Naive thymus-derived CD4-positive, alpha-beta T cell (primary cell): ENCODE results near the gene DDX56. TPM values are rescaled to one million over a fixed set of nuclear protein-coding genes. Genes with fewer than 3 reads are reported as not detected.

Experiments used
- ATAC-seq: fragments of 150-1000 bp; cut with Tn5 transposase; 2 replicates; pipeline ENCODE4 v1.10.0; 2021; ENCODE audit warnings: mild to moderate bottlenecking, moderate library complexity
- CTCF ChIA-PET: fragments of 350-600 bp; sonication (Branson Sonifier 250); formaldehyde crosslinking; loops from one replicate; lab custom pipeline; 2021; ENCODE audit warnings: antibody characterized with exemption; lab: Charles Lee
- POLR2A ChIA-PET: fragments of 350-600 bp; sonication (Branson Sonifier 250); formaldehyde crosslinking; loops from one replicate; lab custom pipeline; 2021; ENCODE audit warnings: antibody characterized with exemption, inconsistent platforms; lab: Charles Lee
- DNase-seq, 9 donors: peaks; one replicate each; pipeline versions ENCODE4 v3.0.0 to v3.0.0-alpha.2; 2020 to 2022; ENCODE audit warnings: mixed read lengths in 1 of 9
- H3K27ac ChIP-seq: one replicate; pipeline ENCODE4 v1.7.0; 2013; ENCODE audit warnings: mild to moderate bottlenecking, low read depth, low read length, moderate library complexity
- H3K27me3 ChIP-seq, 2 donors: one replicate each; pipeline ENCODE4 v1.7.0; 2013; ENCODE audit warnings: low read length in 2 of 2, mild to moderate bottlenecking in 2 of 2, moderate library complexity in 2 of 2; ENCODE audit not compliant: control insufficient read depth in 2 of 2, insufficient read depth in 2 of 2
- H3K36me3 ChIP-seq, 3 experiments: 1 replicate in 2 of 3; 2 replicates in 1 of 3; pipeline ENCODE4 v1.7.0; 2013; ENCODE audit warnings: low read length in 3 of 3, mild to moderate bottlenecking in 3 of 3, moderate library complexity in 1 of 3; ENCODE audit not compliant: insufficient read depth in 3 of 3, control insufficient read depth in 2 of 3
- H3K4me1 ChIP-seq, 2 donors: one replicate each; pipeline ENCODE4 v1.7.0; 2013; ENCODE audit warnings: low read length in 2 of 2, mild to moderate bottlenecking in 2 of 2, moderate library complexity in 1 of 2; ENCODE audit not compliant: control insufficient read depth in 2 of 2, insufficient read depth in 2 of 2
- H3K4me3 ChIP-seq: 2 replicates; pipeline ENCODE4 v1.7.0; 2013; ENCODE audit warnings: mild to moderate bottlenecking, low read length
- H3K9me3 ChIP-seq, 3 experiments: 1 replicate in 2 of 3; 2 replicates in 1 of 3; pipeline ENCODE4 v1.7.0; 2013; ENCODE audit warnings: low read length in 3 of 3; ENCODE audit not compliant: control insufficient read depth in 2 of 3
- H3K27ac Mint-ChIP-seq, 9 donors: one replicate each; pipeline ENCODE4 v1.8.0; 2020 to 2022; ENCODE audit warnings: mixed read lengths in 9 of 9, mild to moderate bottlenecking in 8 of 9, moderate library complexity in 5 of 9, inconsistent platforms in 2 of 9
- H3K27me3 Mint-ChIP-seq, 5 donors: one replicate each; pipeline ENCODE4 v1.8.0; 2021 to 2022; ENCODE audit warnings: mixed read lengths in 5 of 5, mild to moderate bottlenecking in 1 of 5
- H3K36me3 Mint-ChIP-seq, 5 donors: one replicate each; pipeline ENCODE4 v1.8.0; 2020 to 2022; ENCODE audit warnings: mixed read lengths in 5 of 5, mild to moderate bottlenecking in 3 of 5, inconsistent platforms in 1 of 5
- H3K4me1 Mint-ChIP-seq, 7 donors: one replicate each; pipeline ENCODE4 v1.8.0; 2020 to 2022; ENCODE audit warnings: mixed read lengths in 7 of 7, mild to moderate bottlenecking in 3 of 7, inconsistent platforms in 1 of 7
- H3K4me3 Mint-ChIP-seq, 10 donors: one replicate each; pipeline ENCODE4 v1.8.0; 2020 to 2022; ENCODE audit warnings: mild to moderate bottlenecking in 10 of 10, mixed read lengths in 10 of 10, moderate library complexity in 6 of 10, inconsistent platforms in 2 of 10
- H3K9me3 Mint-ChIP-seq, 11 donors: one replicate each; pipeline ENCODE4 v1.8.0; 2020 to 2022; ENCODE audit warnings: mixed read lengths in 11 of 11, mild to moderate bottlenecking in 4 of 11, inconsistent platforms in 1 of 11, moderate library complexity in 1 of 11
- intact Hi-C, 2 donors: fragments of 100-400 bp; cut with micrococcal nuclease; formaldehyde crosslinking; loops; one replicate each; pipeline ENCODE4 v1.15.1; 2023
- polyA plus RNA-seq, 2 donors: library from polyadenylated mRNA; unstranded; fragments of 300-500 nt; fragmentation: Illumina TruSeq; gene quantifications; one replicate each; pipeline ENCODE4 v1.2.3, GENCODE V29; 2021
- total RNA-seq, 6 experiments: library from RNA in 5 of 6; stranded (reverse) in 5 of 6; gene quantifications; 1 replicate in 5 of 6; 2 replicates in 1 of 6; pipeline ENCODE4 v1.2.3 and lab custom pipeline; 2021 to 2026

Gene DDX56
- total and polyA plus RNA-seq, 7 experiments from 2014 or later, result 43.6 to 124 (median 94.7) TPM

DNA sequence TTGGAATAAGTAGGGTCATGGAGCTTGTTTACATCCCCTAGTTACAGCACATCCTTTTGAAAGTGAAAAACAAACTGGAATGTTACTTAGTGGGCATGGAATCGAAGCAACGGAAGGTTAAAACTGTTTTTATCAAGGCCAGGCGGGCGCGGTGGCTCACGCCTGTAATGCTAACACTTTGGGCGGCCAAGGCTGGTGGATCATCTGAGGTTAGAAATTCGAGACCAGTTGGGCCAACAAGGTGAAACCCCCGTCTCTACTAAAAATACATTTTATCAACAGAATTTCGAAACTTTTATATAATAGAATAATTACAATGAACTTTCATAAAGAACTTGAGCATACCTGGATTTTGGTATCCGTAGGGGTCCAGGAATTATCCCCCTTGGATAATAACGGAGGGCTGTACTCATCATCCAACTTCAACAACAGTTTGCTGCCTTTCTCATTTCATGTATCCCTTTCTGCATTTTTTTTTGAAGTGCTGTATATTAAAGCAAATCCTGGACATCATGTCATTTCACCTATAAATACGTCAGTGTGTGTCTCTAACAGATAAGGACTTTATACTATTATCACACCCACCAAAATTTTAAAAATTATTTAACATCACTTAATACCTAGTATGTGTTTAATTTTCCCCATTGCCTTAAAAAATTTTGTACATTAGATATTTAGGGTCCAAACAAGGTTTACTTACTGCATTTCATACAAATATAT, 9.6 kb upstream of the DDX56 start:
- Mint-ChIP-seq H3K36me3 (peaks cover 5 to 18% (median 13%) of the 10 kb centered on the region in 5 donors), H3K27ac (peak overlapping the region; percentile 95 to 99 (median 98)), H3K27me3 (peaks cover 0 to 12% (median 0%) of the 10 kb centered on the region in 5 donors), H3K9me3 (peaks cover 0 to 4% (median 0%) of the 10 kb centered on the region in 11 donors), H3K4me1 (peaks cover 13 to 51% (median 39%) of the 10 kb centered on the region in 7 donors), H3K4me3 (peak overlapping the region; percentile 86 to 97 (median 92))
- Histone ChIP-seq H3K4me1 (peaks cover 14 to 21% of the 10 kb centered on the region in 2 donors), H3K4me3 (no peak overlapping the region), H3K27ac (peak overlapping the region; percentile 90), H3K36me3 (peaks cover 3 to 19% (median 18%) of the 10 kb centered on the region in 3 experiments), H3K27me3 (no peaks in the 10 kb centered on the region), H3K9me3 (no peaks in the 10 kb centered on the region)
- no peak for ATAC-seq
- no peak for DNase-seq
- CTCF ChIA-PET, result interaction anchor here (0.6 to 0.8 kb wide), 2 partner anchors 19 to 22 kb away, joined by 3 read pairs; no protein-coding TSS in a partner anchor
- POLR2A ChIA-PET, result interaction anchor here (0.7 to 4.7 kb wide), 13 partner anchors 8 to 330 kb away, joined by 3 to 53 read pairs (median 12); partner anchors contain the start of genes DDX56, H2AZ2, NUDCD3 and OGDH
- intact Hi-C loops, result loop anchor here (2.0 to 5.0 kb wide), 7 partner anchors 167 to 553 kb away; partner anchors contain the start of genes MYO1G (in 2 of the 2), POLD2 (in 1 of the 2) and YKT6 (in 1 of the 2)

DNA sequence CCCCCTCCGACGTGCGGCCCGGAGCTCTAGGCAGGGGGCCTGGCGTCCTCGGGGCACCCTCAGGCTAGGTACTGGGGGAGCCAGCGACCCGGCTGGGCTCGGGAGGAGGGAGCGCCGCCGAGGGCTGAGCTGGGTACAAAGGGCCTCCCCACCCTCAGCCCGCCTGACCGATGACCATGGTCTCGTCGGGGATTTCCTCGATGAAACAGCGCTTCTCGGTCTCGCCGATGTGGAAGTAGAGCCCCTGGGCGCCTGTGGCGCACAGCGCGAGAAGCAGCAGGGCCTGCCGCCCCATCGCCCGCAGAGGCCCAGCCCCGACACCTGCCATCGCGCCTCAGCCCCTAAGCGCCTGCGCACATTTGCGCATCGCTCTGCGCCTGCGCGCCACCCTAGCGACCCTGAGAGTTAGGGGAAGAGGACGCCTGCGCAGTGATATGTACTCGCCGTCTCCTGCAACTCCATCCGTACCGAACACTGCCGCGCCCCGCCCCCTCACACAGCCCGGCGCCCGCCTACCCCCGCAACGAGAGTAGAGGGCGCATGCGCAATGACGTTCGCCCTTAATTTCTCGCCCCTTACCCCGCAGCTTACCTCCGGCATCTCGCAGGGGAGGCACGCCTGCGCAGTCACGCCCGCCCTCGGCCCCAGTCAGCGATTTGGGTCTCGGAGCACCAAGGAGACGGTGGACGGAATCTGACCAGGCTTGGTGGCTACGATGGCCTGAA, 8.3 kb upstream of the DDX56 start, which contains the start of gene TMED4:
Gene TMED4 (minus strand): TSS at position 353 of the 725 bp plus-strand sequence. CDS start 25 bp downstream, at position 328.
- ATAC-seq, result peak; percentile 96
- peaks cover 0 to 12% (median 0%) of the 10 kb centered on the region in 5 donors for H3K27me3 Mint-ChIP-seq

DNA sequence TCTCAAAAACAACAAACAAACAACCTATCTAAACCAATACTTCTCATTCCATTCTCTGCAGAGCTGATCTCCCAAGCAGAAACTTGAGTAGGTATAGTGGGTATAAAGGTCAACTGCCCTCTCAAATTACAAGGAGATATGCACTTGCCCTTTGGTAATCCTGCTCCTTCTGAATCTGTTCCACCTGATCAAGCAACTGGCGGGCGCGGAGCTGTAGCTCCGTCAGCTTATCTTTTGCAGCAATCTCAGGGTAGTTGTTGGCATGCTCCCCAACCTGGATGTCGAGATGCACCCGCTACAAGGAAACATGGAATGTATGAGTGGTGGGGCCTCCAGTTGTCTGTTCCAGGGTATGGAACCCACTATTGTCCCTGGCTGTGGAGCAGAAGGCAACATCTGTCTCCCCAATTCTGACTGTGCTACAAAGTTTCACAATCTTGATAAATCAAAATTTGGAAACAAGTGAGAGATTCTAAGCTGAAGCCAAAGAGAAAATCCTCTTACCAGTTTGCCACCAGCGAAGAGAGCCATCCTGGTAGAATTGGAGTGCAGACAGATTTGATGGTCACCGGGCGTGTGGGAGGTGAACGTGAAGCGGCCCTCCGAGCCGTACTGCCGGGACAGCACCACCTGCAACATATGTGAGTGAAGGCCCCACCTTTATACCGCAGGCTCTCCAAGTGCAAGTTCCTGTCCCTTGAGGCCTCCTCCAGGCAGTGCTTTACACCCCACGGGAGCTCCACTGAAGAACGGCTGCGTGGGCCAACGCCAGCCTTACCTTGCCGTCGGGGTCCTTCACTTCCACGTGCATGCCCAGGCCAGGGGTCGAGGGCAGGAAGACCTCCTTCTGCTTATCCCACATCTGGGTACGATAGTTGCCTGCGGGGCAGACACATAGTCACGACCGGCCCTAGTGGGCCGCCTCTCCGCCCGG, 7.5 kb upstream of the DDX56 start:
- peak overlapping the region; percentile 95 for H3K4me3 ChIP-seq
- Mint-ChIP-seq H3K9me3 (peaks cover 0 to 4% (median 0%) of the 10 kb centered on the region in 11 donors), H3K4me3 (peak overlapping the region; percentile 86 to 97 (median 92)), H3K36me3 (peaks cover 5 to 19% (median 14%) of the 10 kb centered on the region in 5 donors), H3K4me1 (peaks cover 13 to 44% (median 39%) of the 10 kb centered on the region in 7 donors), H3K27ac (peak overlapping the region; percentile 95 to 99 (median 98)), H3K27me3 (peaks cover 0 to 12% (median 0%) of the 10 kb centered on the region in 5 donors)
- peak overlapping the region; percentile 90 for H3K27ac ChIP-seq
- no peaks in the 10 kb centered on the region for H3K9me3 ChIP-seq
- ChIA-PET POLR2A (interaction anchor here (0.8 to 4.7 kb wide), 20 partner anchors 8 to 653 kb away, joined by 3 to 53 read pairs (median 4); partner anchors contain the start of genes DDX56, H2AZ2, NUDCD3 and OGDH), CTCF (interaction anchor here (0.7 to 1.8 kb wide), 3 partner anchors 16 to 265 kb away, joined by 3 to 4 read pairs (median 3); no protein-coding TSS in a partner anchor)
- DNase-seq (peak in 8 of 9 donors; percentile 41 to 61 (median 55)), ATAC-seq (peak; percentile 32)
- intact Hi-C loops, result loop anchor here in 1 of 2 donors (5.0 kb wide), 2 partner anchors 396 to 459 kb away; partner anchors contain the start of genes MYO1G and POLD2
- H3K36me3 ChIP-seq, result peaks cover 3 to 23% (median 18%) of the 10 kb centered on the region in 3 experiments
- peaks cover 14 to 19% of the 10 kb centered on the region in 2 donors for H3K4me1 ChIP-seq
- no peaks in the 10 kb centered on the region for H3K27me3 ChIP-seq

More for the DNA sequence above, 8.3 kb upstream of the DDX56 start, which contains the start of gene TMED4:
- Histone ChIP-seq H3K27ac (peak within 1 kb of the TSS; percentile 90), H3K27me3 (no peaks in the 10 kb centered on the region), H3K4me1 (peaks cover 14 to 19% of the 10 kb centered on the region in 2 donors), H3K9me3 (no peaks in the 10 kb centered on the region), H3K4me3 (peak within 1 kb of the TSS; percentile 95), H3K36me3 (peaks cover 3 to 23% (median 18%) of the 10 kb centered on the region in 3 experiments)
- DNase-seq, result peak; percentile 100
- peak within 1 kb of the TSS; percentile 86 to 97 (median 92) for H3K4me3 Mint-ChIP-seq
- peaks cover 13 to 43% (median 38%) of the 10 kb centered on the region in 7 donors for H3K4me1 Mint-ChIP-seq
- intact Hi-C loops, result loop anchor here (1.0 to 5.0 kb wide), 19 partner anchors 8 to 1650 kb away; partner anchors contain the start of genes H2AZ2 (in 2 of the 2), MYO1G (in 2 of the 2), OGDH (in 2 of the 2) and POLM (in 2 of the 2)
- POLR2A ChIA-PET, result interaction anchor here (0.8 to 4.7 kb wide), 22 partner anchors 9 to 654 kb away, joined by 3 to 53 read pairs (median 4); partner anchors contain the start of genes DDX56, H2AZ2, NUDCD3 and OGDH
- H3K27ac Mint-ChIP-seq, result peak within 1 kb of the TSS; percentile 95 to 99 (median 98)
- CTCF ChIA-PET, result interaction anchor here (0.8 to 1.8 kb wide), 3 partner anchors 17 to 264 kb away, joined by 3 to 4 read pairs (median 3); no protein-coding TSS in a partner anchor
- H3K9me3 Mint-ChIP-seq, result peaks cover 0 to 4% (median 0%) of the 10 kb centered on the region in 11 donors
- peaks cover 5 to 18% (median 13%) of the 10 kb centered on the region in 5 donors for H3K36me3 Mint-ChIP-seq

DNA sequence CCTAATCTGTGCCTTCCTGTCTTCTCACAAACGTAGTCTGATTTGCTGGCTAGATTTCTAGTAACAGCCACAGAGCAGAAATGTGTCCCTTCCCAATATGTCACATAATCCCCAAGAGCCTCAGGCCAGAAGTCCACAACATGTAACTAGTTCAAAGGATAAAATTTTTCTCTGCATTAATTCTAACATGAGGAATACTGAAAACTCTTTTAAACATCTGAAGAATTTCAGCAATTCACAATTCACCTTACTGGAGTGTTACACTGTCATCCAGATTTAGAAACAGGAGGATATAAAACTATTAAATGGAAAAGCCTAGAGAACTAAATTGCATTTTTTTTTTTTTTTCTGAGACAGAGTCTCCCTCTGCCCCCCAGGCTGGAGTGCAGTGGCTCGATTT, 2.5 kb upstream of the DDX56 start:
- peaks cover 30 to 39% of the 10 kb centered on the region in 2 donors for H3K4me1 ChIP-seq
- CTCF ChIA-PET, result interaction anchor here (2.7 kb wide), 1 partner anchor 11 kb away, joined by 14 read pairs; no protein-coding TSS in a partner anchor

DNA sequence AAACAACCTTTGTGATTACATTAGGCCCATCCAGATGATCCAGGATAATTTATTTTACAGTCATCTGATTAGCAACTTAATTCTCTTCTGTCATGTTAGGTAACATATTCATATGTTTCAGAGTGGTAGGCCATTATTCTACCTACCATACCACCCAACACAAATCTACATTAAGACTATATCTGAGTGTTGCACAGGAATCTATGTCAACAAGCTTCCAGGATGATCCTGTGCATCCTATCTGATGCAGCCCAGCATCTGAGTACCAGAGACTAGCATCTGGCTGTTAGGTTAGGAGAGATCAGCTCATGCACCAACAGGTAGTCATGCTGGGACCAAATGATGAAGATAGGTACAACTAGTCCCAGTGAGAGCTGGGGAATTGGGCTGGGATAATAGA, 1.3 kb upstream of the DDX56 start:
- no peak for ATAC-seq
- ChIA-PET POLR2A (interaction anchor here (0.6 to 4.5 kb wide), 5 partner anchors 32 to 1346 kb away, joined by 3 to 42 read pairs (median 6); partner anchors contain the start of genes IGFBP3, NUDCD3 and OGDH), CTCF (interaction anchor here (2.7 kb wide), 1 partner anchor 10 kb away, joined by 14 read pairs; no protein-coding TSS in a partner anchor)
- no peaks in the 10 kb centered on the region for H3K9me3 ChIP-seq
- peaks cover 19 to 27% of the 10 kb centered on the region in 2 donors for H3K4me1 ChIP-seq
- DNase-seq, result no peak
- peaks cover 4 to 38% (median 28%) of the 10 kb centered on the region in 5 donors for H3K36me3 Mint-ChIP-seq
- no peak overlapping the region for H3K4me3 ChIP-seq
- H3K9me3 Mint-ChIP-seq, result no peaks in the 10 kb centered on the region
- no peaks in the 10 kb centered on the region for H3K27me3 Mint-ChIP-seq
- H3K27ac Mint-ChIP-seq, result peak overlapping the region; percentile 92 to 99 (median 98)
- H3K27ac ChIP-seq, result peak overlapping the region; percentile 95
- no peaks in the 10 kb centered on the region for H3K27me3 ChIP-seq
- H3K36me3 ChIP-seq, result peaks cover 9 to 50% (median 42%) of the 10 kb centered on the region in 3 experiments
- H3K4me3 Mint-ChIP-seq, result peak overlapping the region; percentile 91 to 98 (median 95)
- intact Hi-C loops, result loop anchor here (2.0 kb wide), 2 partner anchors 222 to 536 kb away; partner anchors contain the start of genes PPIA (in 1 of the 2) and TBRG4 (in 1 of the 2)
- H3K4me1 Mint-ChIP-seq, result peaks cover 25 to 61% (median 46%) of the 10 kb centered on the region in 7 donors

More for the DNA sequence above, 2.5 kb upstream of the DDX56 start:
- Mint-ChIP-seq H3K9me3 (no peaks in the 10 kb centered on the region), H3K4me1 (peaks cover 36 to 72% (median 56%) of the 10 kb centered on the region in 7 donors), H3K27me3 (no peaks in the 10 kb centered on the region), H3K36me3 (peaks cover 5 to 38% (median 31%) of the 10 kb centered on the region in 5 donors), H3K27ac (peak overlapping the region; percentile 3 to 99 (median 72)), H3K4me3 (peak overlapping the region in 7 of 10 donors; percentile 2 to 43 (median 24))
- no peak for ATAC-seq
- Histone ChIP-seq H3K27me3 (no peaks in the 10 kb centered on the region), H3K4me3 (no peak overlapping the region), H3K36me3 (peaks cover 10 to 41% (median 36%) of the 10 kb centered on the region in 3 experiments), H3K9me3 (no peaks in the 10 kb centered on the region), H3K27ac (no peak overlapping the region)
- DNase-seq, result no peak
- intact Hi-C loops, result no loop called here
- POLR2A ChIA-PET, result interaction anchor here (1.6 kb wide), 1 partner anchor 8 kb away, joined by 8 read pairs; no protein-coding TSS in a partner anchor
